ENCODE results near the gene PAFAH2. TPM values are rescaled to one million over a fixed set of nuclear protein-coding genes. Genes with fewer than 3 reads are reported as not detected.

The PAFAH2 gene
- total and polyA plus RNA-seq, 2 of the 13 experiments (the other 11 are each of a cell fraction or from before 2014, with no cell fraction given), result 6.9 to 9.4 TPM

DNA sequence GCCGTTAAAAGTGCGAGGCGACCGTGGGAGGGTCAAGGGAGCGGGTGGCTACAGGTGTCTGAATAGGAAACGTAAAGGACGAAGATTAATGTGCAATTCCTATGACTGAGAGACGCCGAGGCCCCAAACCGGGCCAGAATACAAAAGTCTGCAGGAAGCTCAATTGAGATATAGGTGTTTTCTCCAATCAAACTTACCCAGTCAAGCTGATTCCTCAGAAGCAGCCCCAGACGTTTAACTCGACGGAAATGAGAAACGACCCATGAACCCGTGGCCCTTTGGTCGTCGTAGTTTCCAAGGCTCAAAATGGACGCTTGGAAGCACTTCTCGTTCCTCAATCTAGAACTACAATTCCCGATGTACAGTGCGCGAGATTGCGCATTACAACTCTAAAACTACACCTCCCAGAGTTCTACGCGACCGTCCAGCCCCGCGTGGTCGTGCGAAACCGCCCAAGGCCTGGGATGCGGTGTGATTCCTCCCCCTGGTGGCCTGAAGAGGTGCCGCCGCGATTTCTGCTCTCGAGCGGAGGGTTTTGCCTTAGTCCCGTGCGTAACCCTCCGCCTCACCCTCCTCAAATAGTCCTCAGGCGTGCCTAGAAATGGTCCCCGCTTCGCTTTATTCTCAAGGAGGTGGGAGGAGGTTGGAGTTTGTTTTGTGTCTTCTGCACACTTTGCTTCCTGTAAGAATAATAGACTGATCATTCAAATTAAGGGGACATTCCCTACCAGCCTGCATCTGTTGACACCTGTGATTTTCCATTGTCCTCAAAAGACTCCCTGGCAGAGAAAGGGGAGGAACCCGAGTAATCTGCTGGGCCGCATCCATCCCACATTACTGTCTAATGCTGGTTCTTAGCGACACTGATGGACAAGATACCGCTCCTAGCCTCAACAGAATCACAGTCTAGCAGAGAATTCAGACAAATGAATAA lies at the start of gene PAFAH2 (continued):
- TF ChIP-seq, protein P1, sequence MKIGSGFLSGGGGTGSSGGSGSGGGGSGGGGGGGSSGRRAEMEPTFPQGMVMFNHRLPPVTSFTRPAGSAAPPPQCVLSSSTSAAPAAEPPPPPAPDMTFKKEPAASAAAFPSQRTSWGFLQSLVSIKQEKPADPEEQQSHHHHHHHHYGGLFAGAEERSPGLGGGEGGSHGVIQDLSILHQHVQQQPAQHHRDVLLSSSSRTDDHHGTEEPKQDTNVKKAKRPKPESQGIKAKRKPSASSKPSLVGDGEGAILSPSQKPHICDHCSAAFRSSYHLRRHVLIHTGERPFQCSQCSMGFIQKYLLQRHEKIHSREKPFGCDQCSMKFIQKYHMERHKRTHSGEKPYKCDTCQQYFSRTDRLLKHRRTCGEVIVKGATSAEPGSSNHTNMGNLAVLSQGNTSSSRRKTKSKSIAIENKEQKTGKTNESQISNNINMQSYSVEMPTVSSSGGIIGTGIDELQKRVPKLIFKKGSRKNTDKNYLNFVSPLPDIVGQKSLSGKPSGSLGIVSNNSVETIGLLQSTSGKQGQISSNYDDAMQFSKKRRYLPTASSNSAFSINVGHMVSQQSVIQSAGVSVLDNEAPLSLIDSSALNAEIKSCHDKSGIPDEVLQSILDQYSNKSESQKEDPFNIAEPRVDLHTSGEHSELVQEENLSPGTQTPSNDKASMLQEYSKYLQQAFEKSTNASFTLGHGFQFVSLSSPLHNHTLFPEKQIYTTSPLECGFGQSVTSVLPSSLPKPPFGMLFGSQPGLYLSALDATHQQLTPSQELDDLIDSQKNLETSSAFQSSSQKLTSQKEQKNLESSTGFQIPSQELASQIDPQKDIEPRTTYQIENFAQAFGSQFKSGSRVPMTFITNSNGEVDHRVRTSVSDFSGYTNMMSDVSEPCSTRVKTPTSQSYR (CRISPR knock-in tag; IDR thresholded peaks at IDR 0.05; ENCODE audit: borderline replicate concordance), result peak; percentile 68; the same call in 1 of the 2 replicates
- TF ChIP-seq REL (CRISPR knock-in tag; conservative IDR thresholded peaks at IDR 0.05) (no peak), MTF2 (CRISPR knock-in tag; IDR thresholded peaks at IDR 0.05; ENCODE audit: borderline replicate concordance) (0 out of 2 replicates have a peak, but pooled peaks have one; percentile 66), ZNF350 (CRISPR knock-in tag; IDR thresholded peaks at IDR 0.05; ENCODE audit: borderline replicate concordance, low read depth) (peak; percentile 87), SMAD1 (CRISPR knock-in tag; IDR thresholded peaks at IDR 0.05; ENCODE audit: borderline replicate concordance, low read depth) (0 out of 2 replicates have a peak, but pooled peaks have one; percentile 56), MAFF (IDR thresholded peaks at IDR 0.05; ENCODE audit: low read depth, low read length) (0 out of 2 replicates have a peak, but pooled peaks have one; percentile 10), ARHGAP35 (CRISPR knock-in tag; IDR thresholded peaks at IDR 0.05; ENCODE audit: borderline replicate concordance) (0 out of 2 replicates have a peak, but pooled peaks have one; percentile 64), SUZ12 (IDR thresholded peaks at IDR 0.05; ENCODE audit: low read depth, low read length) (peak; percentile 99), NFRKB (IDR thresholded peaks at IDR 0.05) (no peak), ZNF703 (CRISPR knock-in tag; IDR thresholded peaks at IDR 0.05; ENCODE audit: borderline replicate concordance) (no peak), MIXL1 (CRISPR knock-in tag; IDR thresholded peaks at IDR 0.05) (peak; percentile 89), TRIM24 (CRISPR knock-in tag; IDR thresholded peaks at IDR 0.05) (no peak), ETV5 (CRISPR knock-in tag; IDR thresholded peaks at IDR 0.05; ENCODE audit: borderline replicate concordance) (peak; percentile 55; the same call in 1 of the 2 replicates), GZF1 (CRISPR knock-in tag; IDR thresholded peaks at IDR 0.05) (0 out of 2 replicates have a peak, but pooled peaks have one; percentile 75), ZNF768 (CRISPR knock-in tag; IDR thresholded peaks at IDR 0.05) (peak; percentile 68), MXI1 (IDR thresholded peaks at IDR 0.05; ENCODE audit: borderline replicate concordance, low read depth, low read length) (peak; percentile 95; the same call in 2 of the 3 replicates), JUN (CRISPR knock-in tag; IDR thresholded peaks at IDR 0.05) (no peak), KMT2A (CRISPR knock-in tag; IDR thresholded peaks at IDR 0.05) (peak; percentile 85), SMARCC2 (IDR thresholded peaks at IDR 0.05) (no peak), ZNF251 (CRISPR knock-in tag; IDR thresholded peaks at IDR 0.05) (no peak), FOXA1 (IDR thresholded peaks at IDR 0.05) (no peak), FOXA1 (CRISPR knock-in tag; IDR thresholded peaks at IDR 0.05) (peak; percentile 59), SMAD9 (CRISPR knock-in tag; IDR thresholded peaks at IDR 0.05) (no peak)
- TF ChIP-seq, protein P2, sequence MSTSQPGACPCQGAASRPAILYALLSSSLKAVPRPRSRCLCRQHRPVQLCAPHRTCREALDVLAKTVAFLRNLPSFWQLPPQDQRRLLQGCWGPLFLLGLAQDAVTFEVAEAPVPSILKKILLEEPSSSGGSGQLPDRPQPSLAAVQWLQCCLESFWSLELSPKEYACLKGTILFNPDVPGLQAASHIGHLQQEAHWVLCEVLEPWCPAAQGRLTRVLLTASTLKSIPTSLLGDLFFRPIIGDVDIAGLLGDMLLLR (CRISPR knock-in tag; IDR thresholded peaks at IDR 0.05), result 0 out of 2 replicates have a peak, but pooled peaks have one; percentile 57
- TF ChIP-seq, protein P3, sequence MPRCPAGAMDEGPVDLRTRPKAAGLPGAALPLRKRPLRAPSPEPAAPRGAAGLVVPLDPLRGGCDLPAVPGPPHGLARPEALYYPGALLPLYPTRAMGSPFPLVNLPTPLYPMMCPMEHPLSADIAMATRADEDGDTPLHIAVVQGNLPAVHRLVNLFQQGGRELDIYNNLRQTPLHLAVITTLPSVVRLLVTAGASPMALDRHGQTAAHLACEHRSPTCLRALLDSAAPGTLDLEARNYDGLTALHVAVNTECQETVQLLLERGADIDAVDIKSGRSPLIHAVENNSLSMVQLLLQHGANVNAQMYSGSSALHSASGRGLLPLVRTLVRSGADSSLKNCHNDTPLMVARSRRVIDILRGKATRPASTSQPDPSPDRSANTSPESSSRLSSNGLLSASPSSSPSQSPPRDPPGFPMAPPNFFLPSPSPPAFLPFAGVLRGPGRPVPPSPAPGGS (CRISPR knock-in tag; IDR thresholded peaks at IDR 0.05), result no peak
